Adrenal gland (tissue), 5 donors: Measurements from ENCODE around the gene FAM53B.

Experiments used
- POLR2A ChIP-seq, 2 donors: fragments of 450-650 bp; IDR thresholded peaks; one replicate each; pipeline ENCODE4 v1.6.1; 2017; ENCODE audit warnings: antibody characterized with exemption in 2 of 2, mild to moderate bottlenecking in 2 of 2, moderate library complexity in 1 of 2
- TF ChIP-seq, protein P1 (sequence below), 6 experiments: fragments of 450-650 bp in 4 of 6; fragments of 200-600 bp in 2 of 6; sonication (generic) in 1 of 6; IDR thresholded peaks; 1 replicate in 5 of 6; 2 replicates in 1 of 6; pipeline versions ENCODE4 v1.5.1 to v1.8.0; 2016 to 2021; ENCODE audit warnings: antibody characterized with exemption in 6 of 6, mild to moderate bottlenecking in 2 of 6, moderate library complexity in 1 of 6
- donor health status: DM: no; HTN: no; CAD: no.

- no peak for TF ChIP-seq POLR2A (IDR thresholded peaks at IDR 0.05)
- TF ChIP-seq, protein P1, sequence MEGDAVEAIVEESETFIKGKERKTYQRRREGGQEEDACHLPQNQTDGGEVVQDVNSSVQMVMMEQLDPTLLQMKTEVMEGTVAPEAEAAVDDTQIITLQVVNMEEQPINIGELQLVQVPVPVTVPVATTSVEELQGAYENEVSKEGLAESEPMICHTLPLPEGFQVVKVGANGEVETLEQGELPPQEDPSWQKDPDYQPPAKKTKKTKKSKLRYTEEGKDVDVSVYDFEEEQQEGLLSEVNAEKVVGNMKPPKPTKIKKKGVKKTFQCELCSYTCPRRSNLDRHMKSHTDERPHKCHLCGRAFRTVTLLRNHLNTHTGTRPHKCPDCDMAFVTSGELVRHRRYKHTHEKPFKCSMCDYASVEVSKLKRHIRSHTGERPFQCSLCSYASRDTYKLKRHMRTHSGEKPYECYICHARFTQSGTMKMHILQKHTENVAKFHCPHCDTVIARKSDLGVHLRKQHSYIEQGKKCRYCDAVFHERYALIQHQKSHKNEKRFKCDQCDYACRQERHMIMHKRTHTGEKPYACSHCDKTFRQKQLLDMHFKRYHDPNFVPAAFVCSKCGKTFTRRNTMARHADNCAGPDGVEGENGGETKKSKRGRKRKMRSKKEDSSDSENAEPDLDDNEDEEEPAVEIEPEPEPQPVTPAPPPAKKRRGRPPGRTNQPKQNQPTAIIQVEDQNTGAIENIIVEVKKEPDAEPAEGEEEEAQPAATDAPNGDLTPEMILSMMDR (IDR thresholded peaks at IDR 0.05) = no peak
These were observed 10.5 kb downstream of the FAM53B start for GRCh38 chr10:124733571-124734245.
